ENCODE measurements around the gene UBE2J2.

UBE2J2 gene

DNA sequence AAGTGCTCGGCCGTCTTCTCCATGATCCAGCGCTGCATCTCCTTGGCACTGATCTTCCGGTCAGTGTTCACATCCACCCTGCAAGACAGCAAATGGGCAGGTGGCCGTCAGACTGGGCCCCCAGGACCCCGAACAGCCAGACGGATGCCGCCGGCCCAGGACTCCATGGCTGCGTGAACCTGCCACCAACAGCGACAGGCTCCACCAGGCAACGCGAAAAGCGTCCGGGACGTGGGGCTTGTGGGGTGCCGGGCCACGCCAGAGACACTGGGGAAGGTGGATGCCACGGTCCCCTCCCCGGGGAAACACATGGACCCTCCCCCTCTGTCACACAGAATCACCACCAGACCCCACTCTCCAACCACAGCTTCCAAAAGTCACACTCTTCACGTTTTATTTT lies 49.8 kb downstream of the UBE2J2 start:
- DNase-seq: no peak

DNA sequence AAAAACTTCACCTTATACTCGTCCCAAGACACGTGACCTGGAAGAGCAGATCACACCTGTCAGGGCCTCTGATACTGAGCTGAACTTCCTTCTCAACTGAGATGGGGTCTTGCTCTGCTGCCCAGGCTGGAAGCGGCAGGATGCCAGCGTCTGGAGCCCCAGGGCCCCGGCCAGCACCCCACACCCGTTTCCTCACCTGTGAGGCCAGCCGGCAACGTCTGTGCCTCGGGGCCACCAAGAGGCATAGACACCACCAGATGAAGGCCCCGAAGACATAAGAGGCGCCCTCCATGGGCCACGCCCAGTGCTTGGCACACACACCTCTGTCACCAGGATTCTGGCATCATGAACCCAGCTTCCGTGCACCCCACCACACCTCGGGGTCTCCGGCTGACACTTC lies 50.3 kb downstream of the UBE2J2 start:
- no peak for DNase-seq

DNA sequence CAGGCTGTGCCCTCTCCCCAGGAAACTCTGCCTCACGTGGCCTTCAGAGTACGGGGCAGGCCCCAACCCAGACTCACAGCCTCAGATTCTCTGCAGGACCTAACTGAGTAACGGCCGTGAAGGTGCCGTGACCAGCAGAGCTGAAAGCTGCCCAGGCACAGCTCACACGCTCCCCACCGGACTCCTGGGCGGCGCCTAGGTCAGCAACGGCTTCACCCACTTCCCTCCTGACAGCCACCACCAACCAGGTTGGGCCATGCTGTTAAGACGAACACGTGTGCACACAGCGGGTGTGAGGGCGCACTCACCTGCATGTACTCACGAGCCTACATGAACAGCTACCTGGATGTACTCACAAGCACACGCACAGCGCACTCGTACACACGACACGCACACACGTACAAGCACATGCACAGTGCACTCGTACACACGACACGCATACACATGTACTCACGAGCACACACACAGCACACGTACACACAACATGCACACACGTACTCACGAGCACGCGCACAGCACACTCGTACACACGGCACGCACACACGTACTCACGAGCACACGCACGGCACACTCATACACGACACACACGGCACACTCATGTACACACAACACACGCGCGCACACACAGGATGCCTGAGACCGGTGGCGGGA lies 51.0 kb downstream of the UBE2J2 start:
- DNase-seq: no peak

DNA sequence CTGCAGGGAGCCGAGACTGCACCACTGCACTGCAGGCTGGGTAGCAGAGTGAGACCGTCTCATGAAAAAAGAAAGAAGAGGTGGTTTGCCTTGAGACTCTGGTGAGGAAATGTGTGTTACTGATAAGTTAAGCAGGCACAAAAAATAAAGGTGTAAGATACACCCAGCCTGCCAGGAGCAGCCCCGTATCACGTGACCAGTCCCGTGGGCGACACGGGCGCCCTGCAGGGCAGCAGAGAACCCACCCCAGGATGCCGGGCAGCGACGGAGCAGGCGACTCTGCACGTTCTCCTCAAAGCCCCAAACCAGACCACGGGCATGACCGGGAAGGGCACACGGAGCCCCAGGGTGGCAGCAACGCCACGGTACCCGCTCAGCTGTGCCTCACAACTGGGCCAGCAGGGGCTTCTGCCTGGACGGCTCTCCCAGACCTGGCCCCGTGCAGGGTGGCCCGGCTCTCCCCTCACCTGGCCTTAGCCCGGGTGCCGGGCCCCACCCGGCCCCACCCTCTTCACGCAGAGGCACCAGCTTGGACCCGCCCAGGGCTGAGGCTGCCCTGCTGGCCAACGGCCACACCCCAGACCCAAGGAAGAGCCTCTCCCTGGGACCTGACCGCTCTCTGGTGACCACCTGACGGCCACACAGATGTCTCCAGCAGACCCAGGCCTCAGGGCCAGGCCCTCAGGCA lies 51.6 kb downstream of the UBE2J2 start:
- DNase-seq: no peak

DNA sequence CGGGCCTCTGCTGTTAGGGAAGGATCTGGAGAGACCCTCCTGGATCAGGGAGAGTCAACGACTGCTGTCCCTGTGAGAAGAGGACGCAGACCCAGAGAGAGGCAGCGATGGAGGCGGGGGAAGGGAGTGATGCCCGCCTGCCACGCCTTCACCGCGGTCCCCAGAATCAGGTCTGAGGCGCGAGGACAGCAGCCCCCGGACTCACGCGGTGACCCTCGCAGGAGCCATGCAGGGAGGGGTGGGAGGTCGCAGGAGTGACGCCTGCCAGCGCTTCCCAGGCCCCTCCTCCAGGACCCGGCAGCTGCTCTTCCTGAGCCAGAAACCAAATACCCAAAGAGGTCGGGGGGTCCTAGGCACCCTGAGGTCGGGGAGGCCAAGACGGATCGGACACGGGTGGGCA lies 53.5 kb downstream of the UBE2J2 start:
- DNase-seq: no peak

DNA sequence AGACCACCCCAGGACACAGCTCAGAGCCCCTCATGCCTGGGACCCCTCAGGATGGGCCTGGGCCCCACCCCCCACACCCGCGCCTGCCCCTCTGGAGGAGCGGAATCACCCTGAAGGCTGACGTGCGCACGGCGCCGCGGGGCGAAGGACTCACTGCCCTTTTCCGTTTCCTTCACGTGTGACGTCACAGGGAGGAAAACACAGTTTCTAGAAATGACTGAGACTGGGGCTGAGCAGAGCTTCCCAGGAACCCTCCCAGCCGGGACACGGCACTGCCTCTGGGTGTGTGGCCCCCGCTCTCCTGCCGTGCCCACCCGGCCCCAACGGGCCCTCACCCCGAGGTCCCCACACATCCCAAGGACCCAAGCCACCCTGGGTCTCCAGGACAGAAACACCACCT lies 54.3 kb downstream of the UBE2J2 start:
- no peak for DNase-seq

DNA sequence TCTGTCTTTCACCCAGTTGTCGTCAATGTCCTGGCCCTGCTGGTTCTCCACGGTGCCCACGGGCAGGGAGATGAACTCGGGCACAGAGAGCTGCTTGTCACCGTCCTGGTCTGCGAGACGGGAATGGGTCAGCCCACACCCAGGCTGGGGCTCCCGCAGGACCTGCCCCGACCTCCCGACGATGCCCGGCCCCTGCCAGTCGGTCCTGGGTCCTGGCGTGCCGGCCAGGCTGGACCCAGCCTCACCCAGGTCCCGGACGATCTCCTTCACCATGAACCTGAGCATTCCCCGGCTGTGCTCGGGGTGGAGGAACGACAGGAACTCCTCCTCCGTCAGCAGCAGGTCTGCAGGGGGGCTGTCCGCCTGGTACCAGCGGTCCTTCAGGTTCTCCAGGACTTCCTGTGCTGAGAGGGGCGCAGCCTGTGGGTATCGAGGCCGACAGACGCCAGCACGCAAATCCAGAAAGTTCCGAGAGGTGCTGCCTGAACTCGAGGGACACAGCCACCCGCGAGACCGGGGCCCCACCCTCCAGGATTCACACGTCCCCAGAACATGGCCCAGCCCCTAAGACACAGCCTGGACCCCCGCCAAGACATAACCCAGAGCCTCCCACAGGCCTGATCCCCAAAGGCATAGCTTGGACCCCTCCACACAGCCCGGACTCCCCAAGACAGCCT lies 55.0 kb downstream of the UBE2J2 start:
- no peak for DNase-seq

DNA sequence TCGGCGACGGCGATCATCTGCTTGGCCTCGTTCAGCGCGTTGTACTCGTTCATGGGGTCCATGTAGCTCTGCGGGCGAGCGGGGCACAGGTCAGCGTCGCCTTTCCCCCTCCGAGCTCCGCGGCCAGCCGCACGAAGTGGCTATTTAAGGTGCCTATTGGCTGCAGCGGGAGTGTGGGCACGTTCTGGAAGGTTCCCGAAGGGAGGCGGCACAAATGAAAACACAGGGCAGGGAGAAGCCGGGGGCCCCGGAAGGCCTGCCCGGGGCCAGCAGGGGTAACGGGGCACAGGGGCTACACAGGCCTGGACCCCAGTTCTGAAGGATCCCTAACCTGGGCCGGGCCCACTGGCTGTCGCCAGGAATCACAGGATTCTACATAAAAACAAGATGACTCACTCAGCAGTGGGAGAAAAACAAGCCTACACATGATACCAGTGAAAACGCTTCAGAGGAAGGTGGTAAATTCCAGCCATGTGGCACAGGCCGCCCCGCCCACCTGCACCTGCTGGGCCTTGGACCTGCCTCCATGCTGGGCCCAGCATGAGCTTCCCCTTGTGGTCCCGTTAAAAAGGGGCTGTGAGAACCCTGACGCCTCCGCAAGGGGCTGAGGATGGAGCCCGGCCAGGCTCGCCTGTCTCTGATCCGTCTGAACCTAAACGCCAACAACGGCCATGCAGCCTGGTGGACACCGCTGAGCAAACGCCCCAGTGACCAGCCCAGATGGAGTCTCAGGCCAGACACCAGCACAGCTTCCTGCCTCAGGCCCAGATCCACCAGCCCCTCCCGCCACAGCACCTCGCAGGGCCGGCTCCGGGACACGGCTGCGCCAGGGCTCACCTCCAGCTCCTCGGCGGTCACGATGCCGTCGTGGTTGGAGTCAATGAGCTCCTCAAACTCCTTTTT lies 55.8 kb downstream of the UBE2J2 start:
- DNase-seq: no peak

DNA sequence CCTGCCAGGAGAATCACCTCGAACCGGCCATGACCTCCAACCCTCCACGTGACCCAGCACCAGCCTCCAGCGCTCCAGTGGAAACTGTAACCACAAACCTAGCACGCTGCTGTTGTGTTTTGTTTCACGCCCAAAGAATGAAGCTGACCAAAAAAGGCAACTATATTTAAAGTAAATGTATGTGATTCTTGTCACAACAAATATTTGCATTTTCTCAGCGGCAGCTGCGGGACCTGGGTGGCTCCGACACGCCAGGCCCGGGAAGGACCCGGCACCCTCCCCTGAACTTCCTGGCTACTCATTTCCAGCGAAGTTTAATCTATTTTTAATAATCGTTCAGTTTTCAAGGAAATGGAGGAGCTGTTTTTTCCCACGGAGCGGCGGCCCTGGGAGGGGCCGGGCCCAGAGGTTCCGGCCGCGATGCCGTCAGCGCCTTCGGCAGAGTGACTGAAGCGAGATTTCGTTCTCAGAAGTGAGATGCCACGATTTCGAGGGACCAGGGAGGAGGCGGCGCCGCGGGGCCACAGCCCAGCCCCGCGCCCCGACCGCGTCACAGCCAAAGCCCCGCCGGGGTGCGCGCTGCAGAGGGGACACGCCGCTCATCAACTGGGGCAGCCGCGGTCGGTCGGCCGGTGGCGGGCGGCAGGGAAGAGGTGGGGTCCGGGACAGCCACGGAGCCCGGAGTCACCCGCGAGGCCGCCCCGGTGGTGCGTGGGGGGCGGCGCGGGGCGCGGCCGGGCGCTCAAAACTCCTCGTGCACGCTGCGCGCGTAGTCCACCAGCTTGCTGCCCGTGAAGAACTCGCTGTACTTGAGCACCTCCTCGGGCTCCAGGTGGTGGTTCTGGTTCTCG lies 56.7 kb downstream of the UBE2J2 start:
- DNase-seq: no peak

DNA sequence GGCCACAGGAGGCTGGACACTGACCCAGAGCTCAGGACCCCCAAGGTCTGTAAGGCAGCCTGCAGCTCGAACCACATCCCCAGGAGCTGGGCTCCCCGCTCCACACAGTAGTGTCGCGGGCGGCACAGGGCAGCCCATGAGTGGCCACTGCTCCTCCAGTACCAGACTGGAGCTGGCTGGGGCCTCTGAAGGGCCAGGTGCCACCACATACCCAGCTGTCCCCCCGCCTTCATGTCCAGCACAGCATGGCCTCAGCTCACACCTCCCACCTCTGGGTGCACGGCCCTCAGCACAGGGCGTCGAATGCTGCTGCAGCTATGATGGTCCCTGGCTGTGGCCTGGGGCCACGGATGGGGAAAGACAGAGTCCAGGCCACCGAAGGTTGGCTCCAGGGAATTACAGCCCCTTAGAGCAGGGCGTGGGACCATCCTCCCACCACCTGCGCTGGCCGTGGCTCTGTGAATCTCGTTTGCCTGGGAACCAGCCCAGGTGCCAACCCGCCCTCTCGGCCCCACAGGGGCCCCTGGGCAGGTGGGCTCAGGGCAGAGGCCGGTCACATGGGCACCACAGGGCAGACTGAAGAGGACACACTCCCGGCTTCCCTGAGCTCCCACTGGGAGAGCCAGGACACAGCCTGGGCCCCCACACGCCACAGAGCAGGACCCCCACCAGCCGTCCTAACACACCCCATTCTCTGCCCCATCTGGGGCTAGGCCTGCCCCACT lies 57.6 kb downstream of the UBE2J2 start:
- DNase-seq: no peak

DNA sequence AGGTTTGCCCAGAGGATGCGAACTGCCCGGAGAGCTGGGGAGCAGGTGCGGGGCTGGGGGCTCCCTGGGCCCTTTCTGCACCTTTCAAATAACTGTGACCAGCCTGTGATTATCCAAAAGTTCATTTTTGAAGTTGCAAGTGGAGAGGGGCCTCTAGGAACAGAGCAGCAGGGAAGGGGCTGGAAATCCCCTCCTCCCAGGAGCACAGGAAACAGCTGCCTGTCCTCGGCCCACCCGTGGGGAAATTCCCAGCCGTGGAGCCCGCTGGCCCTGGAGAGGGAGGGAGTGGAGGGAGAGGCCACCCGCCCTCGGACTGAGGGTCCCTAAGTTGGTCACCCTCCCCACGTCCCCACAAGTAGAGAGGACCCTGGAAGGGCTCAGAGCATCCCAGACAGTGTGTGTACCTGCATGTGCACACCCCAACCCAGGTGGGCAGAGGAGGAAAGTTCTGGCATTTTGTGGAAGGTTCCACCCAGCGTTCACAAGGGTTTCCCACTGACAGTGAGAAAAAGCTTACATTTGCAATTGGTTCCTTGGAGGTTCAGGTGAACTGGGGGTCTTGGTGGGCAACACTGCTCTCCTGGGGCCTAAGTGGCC lies 58.5 kb downstream of the UBE2J2 start:
- no peak for DNase-seq

DNA sequence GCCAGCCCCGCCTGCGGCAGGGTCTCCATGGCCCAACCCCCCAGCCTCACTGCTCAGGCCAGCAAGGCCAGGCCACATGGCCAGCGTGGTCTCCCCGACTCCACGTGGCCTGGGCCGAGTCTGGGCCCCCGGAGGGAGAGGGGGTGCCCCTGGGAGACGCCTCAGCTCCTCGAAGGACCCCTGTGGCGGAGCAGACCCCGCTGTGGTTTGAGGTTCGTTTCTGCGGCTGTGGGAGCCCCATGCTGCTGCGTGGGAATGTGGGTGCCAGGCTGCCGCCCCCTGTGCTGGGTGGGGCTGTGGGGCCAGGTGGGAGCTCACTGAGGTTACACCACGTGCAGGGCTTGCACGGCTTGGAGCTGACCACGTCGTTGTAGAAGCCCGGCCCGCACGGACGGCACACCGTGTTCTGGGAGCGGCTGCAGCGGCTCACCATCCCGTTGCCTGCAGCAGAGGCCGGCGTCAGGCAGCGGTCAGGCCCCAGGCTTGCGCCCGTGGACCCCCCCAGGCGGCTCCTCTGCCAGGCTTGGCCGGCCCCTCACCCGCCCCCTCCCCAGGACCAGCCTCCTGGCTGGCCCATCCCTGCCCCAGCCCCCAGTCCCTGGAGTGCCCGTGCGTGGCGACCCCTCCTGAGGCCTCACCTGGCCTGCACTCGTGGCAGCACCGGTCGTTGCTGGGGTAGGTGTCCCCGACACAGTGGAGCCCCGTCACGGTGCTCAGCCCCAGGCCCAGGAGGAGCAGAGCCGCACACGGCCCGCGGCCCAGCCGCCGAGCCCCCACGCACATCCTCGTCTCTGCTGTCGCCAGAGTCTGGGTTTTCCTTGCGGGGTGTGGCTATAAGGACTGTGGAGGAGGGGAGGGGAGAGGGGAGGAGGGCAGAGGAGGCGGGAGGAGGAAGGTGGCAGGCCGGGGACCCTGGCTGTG lies 60.0 kb downstream of the UBE2J2 start, which contains the start of gene TNFRSF4:
TNFRSF4 (minus strand) TSS at position 809 of the 921 bp plus-strand sequence; CDS start at position 783, 26 bp downstream.
- no peak for DNase-seq

DNA sequence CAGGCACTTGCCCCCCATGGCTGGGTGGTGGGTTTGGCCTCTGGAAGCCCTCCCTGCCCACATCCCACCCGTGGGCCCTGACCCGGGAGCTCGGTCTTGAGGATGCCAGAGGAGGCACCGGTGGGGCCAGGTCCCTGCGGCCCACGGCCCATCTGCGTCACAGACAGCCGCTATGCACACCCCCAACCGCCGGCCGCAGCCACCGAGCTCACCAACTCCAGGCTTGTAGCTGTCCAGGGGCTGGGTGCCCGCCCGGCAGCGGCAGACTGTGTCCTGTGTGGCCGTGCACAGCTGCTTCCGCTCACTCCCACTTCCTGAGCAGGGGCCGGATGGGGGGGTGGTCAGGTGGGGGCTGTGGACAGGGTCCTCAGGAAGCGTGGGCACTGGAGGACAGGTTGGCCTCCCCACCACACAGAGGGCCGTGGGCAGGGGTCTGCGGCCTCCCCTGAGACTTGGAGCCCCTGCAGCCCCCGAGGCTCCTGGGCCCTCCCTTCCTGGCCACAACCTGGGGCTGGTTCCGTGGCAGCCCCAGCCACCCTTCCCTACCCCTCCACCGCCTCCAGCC lies 60.8 kb downstream of the UBE2J2 start:
- DNase-seq: no peak

DNA sequence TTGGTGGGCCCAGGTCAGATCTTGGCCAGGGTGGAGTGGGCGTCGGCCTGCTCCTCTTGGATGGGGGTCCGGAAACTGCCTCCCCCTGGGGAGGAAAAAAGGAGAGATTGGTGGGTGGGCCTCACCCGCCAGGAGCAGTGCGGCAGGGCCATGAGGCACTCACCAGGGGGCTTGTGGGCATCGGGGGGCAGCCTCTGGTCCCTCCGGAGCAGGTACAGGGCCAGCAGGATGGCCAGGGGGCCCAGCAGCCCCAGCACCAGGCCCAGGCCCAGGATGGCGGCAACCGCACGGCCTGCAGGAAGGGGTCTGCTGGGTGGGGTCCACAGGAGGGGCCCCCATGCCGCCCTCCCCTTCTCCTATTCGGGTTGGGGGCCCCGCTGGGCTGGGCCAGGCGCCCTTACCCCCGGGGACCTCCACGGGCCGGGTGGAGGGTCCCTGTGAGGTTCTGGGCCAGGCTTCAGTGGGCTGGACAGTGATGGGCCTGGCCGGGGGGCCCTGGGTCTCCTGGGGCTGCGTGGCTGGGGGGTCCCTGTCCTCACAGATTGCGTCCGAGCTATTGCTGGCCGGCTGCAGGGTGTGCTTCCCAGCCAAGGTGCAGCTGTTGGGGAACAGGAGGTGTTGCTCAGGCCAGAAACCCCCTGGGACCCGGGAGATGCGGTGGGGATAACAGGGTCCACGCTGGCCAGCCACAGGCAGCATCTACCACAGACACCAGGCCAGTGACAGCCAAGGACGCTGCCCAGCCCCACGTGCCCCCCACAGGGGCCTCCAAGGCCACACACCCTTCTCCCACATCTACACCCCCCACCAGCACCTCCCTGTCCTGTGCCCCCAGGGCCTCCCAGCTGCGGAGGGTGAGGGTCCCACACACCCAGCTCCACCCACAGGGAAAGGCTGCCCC lies 61.9 kb downstream of the UBE2J2 start:
- no peak for DNase-seq

DNA sequence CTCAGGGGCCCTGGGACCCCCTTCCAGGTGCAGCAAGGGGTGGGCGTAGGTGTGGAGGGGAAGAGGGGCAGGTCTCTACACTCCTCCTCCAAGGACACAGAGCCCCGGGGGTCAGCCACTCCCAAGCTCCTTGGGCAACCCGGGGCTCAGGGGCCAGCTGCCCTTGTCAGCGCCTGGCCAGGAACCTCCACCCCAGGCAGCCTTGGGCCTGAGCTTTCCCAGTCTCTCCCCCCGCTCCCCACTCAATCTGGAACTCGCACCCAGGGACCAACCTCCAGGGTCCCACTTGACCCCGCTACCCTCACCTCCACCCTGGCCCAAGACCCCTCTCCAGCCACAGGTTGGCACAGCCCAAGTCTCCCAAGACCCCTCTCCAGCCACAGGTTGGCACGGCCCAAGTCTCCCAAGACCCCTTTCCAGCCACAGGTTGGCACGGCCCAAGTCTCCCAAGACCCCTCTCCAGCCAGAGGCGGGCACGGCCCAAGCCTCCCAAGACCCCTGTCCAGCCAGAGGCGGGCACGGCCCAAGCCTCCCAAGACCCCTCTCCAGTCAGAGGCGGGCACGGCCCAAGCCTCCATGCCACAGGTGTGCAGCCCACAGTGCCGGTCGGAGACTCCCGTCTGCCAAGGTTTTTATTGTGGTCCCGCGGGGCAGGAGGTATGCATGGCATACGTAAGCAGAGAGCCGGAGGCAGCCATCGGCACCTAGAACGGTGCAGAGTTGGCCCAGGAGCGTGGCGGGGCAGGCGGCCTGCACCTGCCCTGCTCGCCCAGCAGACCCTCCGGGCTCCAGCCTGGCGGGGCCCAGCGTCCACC lies 62.7 kb downstream of the UBE2J2 start:
- no peak for DNase-seq

DNA sequence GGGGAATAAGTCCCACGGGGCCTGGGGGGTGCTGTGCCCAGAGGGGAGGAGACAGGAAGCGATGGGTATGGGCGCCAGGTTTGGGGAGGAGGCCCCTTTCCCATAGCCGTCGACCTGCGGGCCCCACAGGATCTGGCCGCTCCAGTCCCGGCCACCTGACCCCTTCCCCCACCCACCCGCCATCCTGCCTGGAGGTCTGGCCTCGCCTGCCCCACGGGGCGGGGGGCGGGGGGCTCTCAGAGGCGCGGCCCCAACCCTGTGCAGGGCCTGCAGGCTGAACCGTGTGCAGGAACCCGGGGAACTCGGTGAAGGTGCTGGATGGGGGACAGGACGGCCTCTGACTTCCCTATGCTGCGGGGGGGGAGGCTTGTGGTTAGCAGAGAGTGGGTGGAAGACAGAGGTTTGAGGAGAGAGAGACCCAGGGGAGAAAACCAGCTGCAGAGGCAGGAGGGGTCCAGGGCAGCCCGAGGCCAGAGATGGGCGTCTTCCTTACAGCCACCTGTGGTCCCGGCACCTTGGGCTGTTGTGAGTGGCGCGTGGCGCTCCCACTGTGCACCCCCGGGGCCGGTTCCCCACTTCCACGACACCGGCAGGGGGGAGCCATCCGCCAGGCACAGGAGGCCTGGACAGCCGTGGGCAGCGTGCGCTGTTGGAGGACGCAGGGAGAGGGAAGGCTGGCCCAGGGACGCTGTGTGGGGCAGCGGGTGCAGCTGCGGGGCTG lies 64.8 kb downstream of the UBE2J2 start:
- no peak for DNase-seq

DNA sequence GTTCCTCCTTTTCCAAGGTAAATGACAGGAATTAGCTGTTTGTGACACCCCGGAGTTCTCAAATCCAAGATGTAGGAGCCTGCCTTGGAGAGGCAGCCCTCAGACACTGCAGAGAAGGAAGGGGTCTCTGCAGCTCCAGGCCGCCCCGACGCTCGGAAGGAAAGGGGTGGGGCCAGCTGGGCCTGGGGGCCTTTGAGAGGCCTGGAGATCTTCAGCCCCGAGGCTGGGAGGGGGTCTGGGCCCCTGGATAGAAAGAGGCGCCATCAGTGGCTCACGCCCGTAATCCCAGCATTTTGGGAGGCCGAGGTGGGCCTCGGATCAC lies 66.1 kb downstream of the UBE2J2 start:
- no peak for DNase-seq
